ENCODE data around the gene CFAP107.

DNA sequence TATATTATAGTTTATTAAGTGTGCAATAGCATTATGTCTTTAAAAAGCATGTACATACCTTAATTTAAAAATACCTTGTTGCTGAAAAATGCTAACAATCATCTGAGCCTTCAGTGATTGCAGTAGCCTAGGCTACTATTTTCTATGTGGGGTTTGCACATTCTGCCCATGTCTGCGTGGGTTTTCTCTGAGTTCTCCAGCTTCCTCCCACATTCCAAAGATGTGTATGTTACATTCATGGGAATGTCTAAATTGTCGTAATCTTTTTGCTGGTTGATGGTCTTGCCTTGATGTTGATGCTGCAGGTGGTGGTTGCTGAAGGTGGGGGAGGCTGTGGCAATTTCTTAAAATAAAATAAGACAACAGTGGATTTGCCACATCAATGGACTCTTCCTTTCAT, 17.6 kb upstream of the CFAP107 start:
- TF ChIP-seq, protein P1, sequence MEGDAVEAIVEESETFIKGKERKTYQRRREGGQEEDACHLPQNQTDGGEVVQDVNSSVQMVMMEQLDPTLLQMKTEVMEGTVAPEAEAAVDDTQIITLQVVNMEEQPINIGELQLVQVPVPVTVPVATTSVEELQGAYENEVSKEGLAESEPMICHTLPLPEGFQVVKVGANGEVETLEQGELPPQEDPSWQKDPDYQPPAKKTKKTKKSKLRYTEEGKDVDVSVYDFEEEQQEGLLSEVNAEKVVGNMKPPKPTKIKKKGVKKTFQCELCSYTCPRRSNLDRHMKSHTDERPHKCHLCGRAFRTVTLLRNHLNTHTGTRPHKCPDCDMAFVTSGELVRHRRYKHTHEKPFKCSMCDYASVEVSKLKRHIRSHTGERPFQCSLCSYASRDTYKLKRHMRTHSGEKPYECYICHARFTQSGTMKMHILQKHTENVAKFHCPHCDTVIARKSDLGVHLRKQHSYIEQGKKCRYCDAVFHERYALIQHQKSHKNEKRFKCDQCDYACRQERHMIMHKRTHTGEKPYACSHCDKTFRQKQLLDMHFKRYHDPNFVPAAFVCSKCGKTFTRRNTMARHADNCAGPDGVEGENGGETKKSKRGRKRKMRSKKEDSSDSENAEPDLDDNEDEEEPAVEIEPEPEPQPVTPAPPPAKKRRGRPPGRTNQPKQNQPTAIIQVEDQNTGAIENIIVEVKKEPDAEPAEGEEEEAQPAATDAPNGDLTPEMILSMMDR (conservative IDR thresholded peaks at IDR 0.05 in 1 of 2, IDR thresholded peaks at IDR 0.05 in 1 of 2; ENCODE audit: extremely low read depth in 1 of 2, insufficient read depth in 1 of 2, low read depth in 1 of 2, low read length in 2 of 2): no peak
- TF ChIP-seq EZH2 (IDR thresholded peaks at IDR 0.05; ENCODE audit: borderline replicate concordance, low read length): no peak
